ENCODE data around the gene EFHD2. TPM values are rescaled to one million over a fixed set of nuclear protein-coding genes. Genes with fewer than 3 reads are reported as not detected.

The EFHD2 gene
- total RNA-seq, 4 donors from 2014 or later: 38.9 to 55.7 (median 43.5) TPM

- WGBS, 2 donors: 86 to 90% methylated on average over 16 to 17 of the region's 18 CpGs
- intact Hi-C loops (cut with DNase I; ENCODE audit: low total_unique reads): loop anchor here (2.0 to 10.0 kb wide), 2 partner anchors 106 to 304 kb away; no protein-coding TSS in a partner anchor
- TF ChIP-seq POLR2A (IDR thresholded peaks at IDR 0.05) (no peak), CTCF (IDR thresholded peaks at IDR 0.05) (no peak)
- no peak overlapping the region for H3K4me3 ChIP-seq (ENCODE audit: low read depth, poor library complexity, severe bottlenecking)
- no peak for DNase-seq (ENCODE audit: low spot score in 2 of 2)
Observed at GRCh38 chr1:15428815-15429435, 19.2 kb downstream of the EFHD2 start.

GRCh38 chr1:15429701-15430149 is 20.0 kb downstream of the EFHD2 start:
- no peak for TF ChIP-seq CTCF (IDR thresholded peaks at IDR 0.05)
- TF ChIP-seq POLR2A (IDR thresholded peaks at IDR 0.05): no peak
- no peak overlapping the region for H3K4me3 ChIP-seq (ENCODE audit: low read depth, poor library complexity, severe bottlenecking)
- DNase-seq (ENCODE audit: low spot score in 2 of 2): no peak
- 76 to 81% methylated on average over 17 of the region's 19 CpGs for WGBS, 2 donors
- intact Hi-C loops (cut with DNase I; ENCODE audit: low total_unique reads): loop anchor here (2.0 to 10.0 kb wide), 2 partner anchors 107 to 305 kb away; no protein-coding TSS in a partner anchor

- no peak overlapping the region for H3K4me3 ChIP-seq (ENCODE audit: low read depth, poor library complexity, severe bottlenecking)
- 58 to 62% methylated on average over 19 of the region's 19 CpGs for WGBS, 2 donors
- no peak for TF ChIP-seq POLR2A (IDR thresholded peaks at IDR 0.05)
- TF ChIP-seq CTCF (IDR thresholded peaks at IDR 0.05): peak in 1 of 3 donors; percentile 68
- intact Hi-C loops (cut with DNase I; ENCODE audit: low total_unique reads): no loop called here
- DNase-seq (ENCODE audit: low spot score in 2 of 2): peak; percentile 49 to 95
Observed at GRCh38 chr1:15430787-15431570, 21.3 kb downstream of the EFHD2 start.

GRCh38 chr1:15431571-15431948 is 21.9 kb downstream of the EFHD2 start:
- WGBS, 2 donors: 81 to 83% methylated on average over 4 of the region's 4 CpGs
- no peak for DNase-seq (ENCODE audit: low spot score in 2 of 2)
- intact Hi-C loops (cut with DNase I; ENCODE audit: low total_unique reads): no loop called here
- no peak for TF ChIP-seq POLR2A (IDR thresholded peaks at IDR 0.05)
- TF ChIP-seq CTCF (IDR thresholded peaks at IDR 0.05): no peak
- H3K4me3 ChIP-seq (ENCODE audit: low read depth, poor library complexity, severe bottlenecking): no peak overlapping the region

- no peak overlapping the region for H3K4me3 ChIP-seq (ENCODE audit: low read depth, poor library complexity, severe bottlenecking)
- no peak for DNase-seq (ENCODE audit: low spot score in 2 of 2)
- intact Hi-C loops (cut with DNase I; ENCODE audit: low total_unique reads): no loop called here
- WGBS, 2 donors: 78 to 83% methylated on average over 9 of the region's 9 CpGs
- no peak for TF ChIP-seq CTCF (IDR thresholded peaks at IDR 0.05)
- TF ChIP-seq POLR2A (IDR thresholded peaks at IDR 0.05): no peak
Observed at GRCh38 chr1:15432324-15432723, 22.6 kb downstream of the EFHD2 start.
